HK-2 (cell line): Measurements from ENCODE around the gene MEF2B.

Source experiments
- DNase-seq: peaks from one replicate; pipeline ENCODE4 v3.0.0-alpha.2; 2018; ENCODE audit not compliant: unreplicated experiment

MEF2B gene

DNA sequence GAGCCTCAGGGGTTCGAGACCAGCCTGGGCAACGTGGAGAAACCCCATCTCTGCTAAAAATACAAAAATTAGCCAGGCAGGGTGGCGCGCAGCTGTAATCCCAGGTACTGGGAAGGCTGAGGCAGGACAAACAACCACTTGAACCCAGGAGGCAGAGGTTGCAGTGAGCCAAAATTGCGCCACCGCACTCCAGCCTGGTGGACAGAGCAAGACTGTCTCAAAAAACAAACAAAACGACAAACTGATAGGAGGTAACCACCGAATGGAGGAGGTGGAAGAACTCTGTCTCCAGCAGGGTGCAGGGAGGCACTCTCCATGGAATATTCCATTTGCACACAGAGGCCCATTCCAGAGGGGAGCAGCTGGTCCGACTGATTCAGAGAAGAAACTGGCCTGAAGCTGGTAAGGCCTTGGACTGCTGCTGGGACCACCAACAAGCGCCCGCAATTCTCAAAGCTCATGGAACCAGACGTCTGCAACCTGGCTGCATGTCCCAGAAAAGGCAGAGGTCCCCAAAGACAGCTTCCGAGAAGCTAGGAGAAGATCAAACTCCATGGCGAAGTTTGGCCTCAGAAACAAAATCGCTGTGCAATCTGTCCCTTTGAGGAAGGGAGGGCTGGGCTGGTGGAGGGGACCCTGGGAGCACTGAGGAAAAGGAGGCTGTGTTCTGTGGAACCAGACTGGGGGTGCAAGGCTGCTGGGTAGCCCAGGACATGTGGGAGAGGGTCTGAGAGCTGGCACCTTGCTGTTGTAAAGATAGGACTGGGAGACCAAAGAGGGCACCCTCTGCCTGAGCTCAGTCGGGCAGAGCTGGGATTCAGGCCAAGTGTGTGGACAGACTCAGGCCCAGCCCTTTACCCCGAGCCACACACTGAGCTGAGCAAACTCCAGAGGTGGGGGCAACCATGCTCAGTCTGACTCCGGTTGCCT lies 71.1 kb downstream of the MEF2B start:
- DNase-seq = no peak

DNA sequence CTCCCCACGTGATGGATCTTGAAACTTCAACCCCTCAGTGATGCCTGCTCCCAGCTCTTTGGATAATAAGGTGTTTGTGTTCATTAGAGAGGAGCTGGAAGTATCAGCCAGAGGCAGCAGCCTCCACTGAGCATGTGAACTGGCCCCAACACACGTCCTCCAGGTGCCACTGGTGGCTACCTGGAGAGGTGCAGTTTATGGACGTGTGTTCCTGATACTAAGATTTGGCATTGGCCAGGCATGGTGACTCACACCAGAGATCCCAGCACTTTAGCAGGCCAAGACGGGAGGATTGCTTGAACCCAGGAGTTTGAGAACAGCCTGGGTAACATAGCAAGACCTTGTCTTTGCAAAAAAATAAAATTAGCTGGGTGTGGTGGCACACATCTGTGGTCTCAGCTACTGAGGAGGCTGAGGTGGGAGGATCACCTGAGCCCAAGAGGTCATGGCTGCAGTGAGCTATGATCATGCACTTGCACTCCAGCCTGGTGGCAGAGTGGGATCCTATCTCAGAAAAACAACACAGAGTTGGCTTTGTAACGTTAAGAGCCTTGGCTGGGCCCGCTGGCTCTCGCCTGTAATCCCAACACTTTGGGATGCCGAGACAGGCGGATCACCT lies 71.9 kb downstream of the MEF2B start:
- DNase-seq = no peak

DNA sequence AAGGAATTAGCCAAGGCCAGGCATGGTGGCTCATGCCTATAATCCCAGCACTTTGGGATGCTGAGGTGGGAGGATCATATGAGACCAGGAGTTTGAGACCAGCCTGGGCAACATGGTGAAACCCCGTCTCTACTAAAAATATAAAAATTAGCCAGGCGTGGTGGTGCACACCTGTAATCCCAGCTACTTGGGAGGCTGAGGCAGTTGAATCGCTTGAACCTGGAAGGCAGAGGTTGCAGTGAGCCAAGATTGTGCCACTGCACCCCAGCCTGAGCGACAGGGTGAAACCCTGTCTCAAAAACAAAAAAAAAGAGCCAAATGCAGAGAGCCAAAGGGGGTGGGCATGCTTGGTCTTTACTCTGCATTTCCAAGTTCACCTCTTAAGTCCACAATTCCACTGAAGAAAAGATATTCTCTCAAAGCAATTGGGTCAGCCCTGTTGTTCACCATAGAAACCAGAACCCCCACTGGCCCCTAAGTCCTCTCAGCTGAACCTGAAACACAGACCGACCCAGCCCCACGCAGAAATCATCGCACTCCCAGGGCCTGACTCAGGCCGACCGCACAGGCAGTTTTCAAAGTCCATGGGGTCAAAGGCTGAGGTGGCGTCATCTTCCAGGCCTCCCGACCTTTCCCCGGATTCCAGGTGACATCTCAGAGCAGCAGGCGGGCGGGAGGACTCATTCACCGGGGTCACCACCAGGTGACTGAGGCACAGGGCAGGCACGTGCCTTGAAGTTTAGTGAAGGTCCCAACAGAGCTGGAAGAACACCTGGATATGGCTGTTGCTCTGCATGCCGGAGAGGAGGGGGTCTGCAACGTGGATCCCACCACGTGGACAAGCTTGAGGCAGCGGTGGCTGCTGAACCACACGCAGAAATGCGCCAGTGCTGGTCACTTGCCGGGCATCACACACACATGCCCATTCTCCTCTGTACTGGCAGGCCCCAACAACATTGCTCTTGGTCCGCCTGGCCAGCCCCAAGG lies 73.1 kb downstream of the MEF2B start:
- DNase-seq = no peak

DNA sequence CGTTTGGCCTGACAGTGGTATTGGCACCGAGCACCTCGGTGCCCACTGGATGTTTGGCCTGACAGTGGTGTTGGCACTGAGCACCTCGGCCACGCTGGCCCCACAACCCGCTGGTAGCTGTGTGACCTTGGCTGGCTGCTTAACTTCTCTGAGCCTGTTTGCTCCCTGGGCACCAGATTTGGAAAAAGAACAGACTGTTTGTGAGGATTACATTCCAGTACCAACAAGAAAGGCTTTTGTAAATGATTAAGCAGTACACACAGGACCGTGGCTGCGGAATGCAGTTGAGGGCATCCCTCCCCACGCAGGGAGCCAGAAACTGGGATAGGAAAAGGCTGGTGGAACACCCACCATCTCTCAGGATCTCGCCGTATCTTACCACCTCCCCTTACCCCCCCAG lies 74.4 kb downstream of the MEF2B start:
- DNase-seq = no peak
